Endothelial cell of umbilical vein (primary cell): ENCODE data around the gene CDHR5.

ENCODE experiments used
- CTCF ChIP-seq, 2 donors: IDR thresholded peaks; 1 replicate in 1 of 2; 2 replicates in 1 of 2; pipeline ENCODE4 v1.5.1; 2011; ENCODE audit warnings: low read length in 2 of 2, mild to moderate bottlenecking in 2 of 2, moderate library complexity in 2 of 2, control low read depth in 1 of 2, inconsistent platforms in 1 of 2, low read depth in 1 of 2; ENCODE audit not compliant: insufficient read depth in 1 of 2; ENCODE audit errors: extremely low read depth in 1 of 2
- EZH2 ChIP-seq: IDR thresholded peaks from 2 replicates; pipeline ENCODE4 v1.6.1; 2012; ENCODE audit warnings: borderline replicate concordance, low read depth, mild to moderate bottlenecking, moderate library complexity, low read length, inconsistent platforms; ENCODE audit not compliant: severe bottlenecking
- FOS ChIP-seq: IDR thresholded peaks from 2 replicates; pipeline ENCODE4 v1.6.1; 2011; ENCODE audit warnings: mild to moderate bottlenecking, low read length, moderate library complexity, borderline replicate concordance; ENCODE audit not compliant: insufficient read depth
- JUN ChIP-seq: IDR thresholded peaks from 2 replicates; pipeline ENCODE4 v1.6.1; 2011; ENCODE audit warnings: borderline replicate concordance, low read depth; ENCODE audit not compliant: insufficient read length, insufficient read depth
- POLR2A ChIP-seq: IDR thresholded peaks from 2 replicates; pipeline ENCODE4 v1.6.1; 2012; ENCODE audit warnings: low read depth, mild to moderate bottlenecking, control low read depth, low read length
- POLR2AphosphoS5 ChIP-seq: IDR thresholded peaks from 2 replicates; pipeline ENCODE4 v1.6.1; 2012; ENCODE audit warnings: low read depth, mild to moderate bottlenecking, control low read depth, low read length, moderate library complexity; ENCODE audit not compliant: insufficient read depth

GRCh38 chr11:567011-567628, 57.6 kb downstream of the CDHR5 start:
- no peak for TF ChIP-seq CTCF (IDR thresholded peaks at IDR 0.05; ENCODE audit: extremely low read depth in 1 of 2, insufficient read depth in 1 of 2, low read depth in 1 of 2, low read length in 2 of 2)
- TF ChIP-seq EZH2 = no peak
- TF ChIP-seq FOS = no peak
- no peak for TF ChIP-seq POLR2AphosphoS5
- TF ChIP-seq JUN = no peak
- no peak for TF ChIP-seq POLR2A
